K562 (cell line): ENCODE measurements around the gene MRPL44.

ENCODE experiments used
- CBX5 ChIP-seq: IDR thresholded peaks from 2 replicates; pipeline ENCODE4 v1.6.1; 2014; ENCODE audit warnings: low read depth, borderline replicate concordance
- CREB1 ChIP-seq, 2 experiments: sonication (generic) in 1 of 2; formaldehyde crosslinking in 1 of 2; IDR thresholded peaks; 2 replicates each; pipeline versions ENCODE4 v1.6.1 to v1.8.0; 2012 to 2022; ENCODE audit warnings: inconsistent platforms in 1 of 2, mild to moderate bottlenecking in 1 of 2, missing genetic modification reagents in 1 of 2, moderate library complexity in 1 of 2
- E2F3 ChIP-seq: fragments of 250-450 bp; sonication (Bioruptor Pico); IDR thresholded peaks from 2 replicates; pipeline ENCODE4 v1.4.0; 2020; ENCODE audit warnings: mild to moderate bottlenecking
- EZH2 ChIP-seq: IDR thresholded peaks from 2 replicates; pipeline ENCODE4 v1.6.1; 2012; ENCODE audit warnings: low read depth, mild to moderate bottlenecking, inconsistent platforms, low read length, borderline replicate concordance
- KDM4B ChIP-seq, 2 experiments: fragments of 450-650 bp in 1 of 2; sonication (generic) in 1 of 2; IDR thresholded peaks; 2 replicates each; pipeline ENCODE4 v1.6.1; 2016 to 2017; ENCODE audit warnings: borderline replicate concordance in 2 of 2, antibody characterized with exemption in 1 of 2, low read depth in 1 of 2, mild to moderate bottlenecking in 1 of 2
- MLLT1 ChIP-seq, 2 experiments: fragments of 450-650 bp; IDR thresholded peaks; 2 replicates each; pipeline ENCODE4 v1.6.1; 2016
- NR2F6 ChIP-seq: fragments of 450-650 bp; formaldehyde crosslinking; IDR thresholded peaks from 2 replicates; pipeline ENCODE4 v1.4.0; 2020; ENCODE audit warnings: mild to moderate bottlenecking
- TF ChIP-seq, protein P1 (sequence below): sonication (generic); formaldehyde crosslinking; IDR thresholded peaks from 2 replicates; pipeline ENCODE4 v1.8.0; 2022; ENCODE audit warnings: missing genetic modification reagents, mild to moderate bottlenecking, moderate library complexity, borderline replicate concordance
- TF ChIP-seq, protein P2 (sequence below): sonication (generic); formaldehyde crosslinking; IDR thresholded peaks from 2 replicates; pipeline ENCODE4 v1.8.0; 2022; ENCODE audit warnings: mild to moderate bottlenecking, missing genetic modification reagents, borderline replicate concordance

DNA sequence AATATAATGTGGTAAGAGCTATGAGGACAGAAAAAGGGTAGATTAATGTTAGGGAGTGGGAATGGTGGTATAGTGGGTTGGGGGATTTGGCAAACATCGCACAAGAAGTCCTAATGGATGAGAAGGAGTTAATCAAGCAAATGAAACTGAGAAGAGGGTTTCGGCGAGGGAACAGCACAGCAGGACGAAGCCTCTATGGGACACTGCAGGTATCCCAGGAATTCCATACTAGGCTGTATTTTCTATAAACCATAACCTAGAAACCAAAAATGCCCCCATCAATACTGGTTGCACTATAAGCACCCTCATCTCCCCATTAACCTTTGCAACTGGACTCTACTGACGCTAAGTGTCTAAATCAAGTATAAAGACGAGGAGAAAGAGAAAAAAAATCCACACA, 22.4 kb upstream of the MRPL44 start:
- no peak for TF ChIP-seq CBX5
- no peak for TF ChIP-seq KDM4B (IDR thresholded peaks at IDR 0.05; ENCODE audit: borderline replicate concordance in 2 of 2, low read depth in 1 of 2)
- no peak for TF ChIP-seq EZH2
- TF ChIP-seq MLLT1 (IDR thresholded peaks at IDR 0.05) = no peak
- TF ChIP-seq NR2F6 (CRISPR knock-in tag) = no peak
- no peak for TF ChIP-seq CREB1 (IDR thresholded peaks at IDR 0.05)
- no peak for TF ChIP-seq CREB1 (CRISPR knock-in tag; IDR thresholded peaks at IDR 0.05)
- TF ChIP-seq, protein P1, sequence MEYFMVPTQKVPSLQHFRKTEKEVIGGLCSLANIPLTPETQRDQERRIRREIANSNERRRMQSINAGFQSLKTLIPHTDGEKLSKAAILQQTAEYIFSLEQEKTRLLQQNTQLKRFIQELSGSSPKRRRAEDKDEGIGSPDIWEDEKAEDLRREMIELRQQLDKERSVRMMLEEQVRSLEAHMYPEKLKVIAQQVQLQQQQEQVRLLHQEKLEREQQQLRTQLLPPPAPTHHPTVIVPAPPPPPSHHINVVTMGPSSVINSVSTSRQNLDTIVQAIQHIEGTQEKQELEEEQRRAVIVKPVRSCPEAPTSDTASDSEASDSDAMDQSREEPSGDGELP = no peak
- no peak for TF ChIP-seq E2F3 (CRISPR knock-in tag)
- TF ChIP-seq, protein P2, sequence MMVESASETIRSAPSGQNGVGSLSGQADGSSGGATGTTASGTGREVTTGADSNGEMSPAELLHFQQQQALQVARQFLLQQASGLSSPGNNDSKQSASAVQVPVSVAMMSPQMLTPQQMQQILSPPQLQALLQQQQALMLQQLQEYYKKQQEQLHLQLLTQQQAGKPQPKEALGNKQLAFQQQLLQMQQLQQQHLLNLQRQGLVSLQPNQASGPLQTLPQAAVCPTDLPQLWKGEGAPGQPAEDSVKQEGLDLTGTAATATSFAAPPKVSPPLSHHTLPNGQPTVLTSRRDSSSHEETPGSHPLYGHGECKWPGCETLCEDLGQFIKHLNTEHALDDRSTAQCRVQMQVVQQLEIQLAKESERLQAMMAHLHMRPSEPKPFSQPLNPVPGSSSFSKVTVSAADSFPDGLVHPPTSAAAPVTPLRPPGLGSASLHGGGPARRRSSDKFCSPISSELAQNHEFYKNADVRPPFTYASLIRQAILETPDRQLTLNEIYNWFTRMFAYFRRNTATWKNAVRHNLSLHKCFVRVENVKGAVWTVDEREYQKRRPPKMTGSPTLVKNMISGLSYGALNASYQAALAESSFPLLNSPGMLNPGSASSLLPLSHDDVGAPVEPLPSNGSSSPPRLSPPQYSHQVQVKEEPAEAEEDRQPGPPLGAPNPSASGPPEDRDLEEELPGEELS (CRISPR knock-in tag) = no peak
